ENCODE data around the gene PABPN1L.

- TF ChIP-seq POLR2A (IDR thresholded peaks at IDR 0.05; ENCODE audit: low read length): no peak
- TF ChIP-seq GATA1 (IDR thresholded peaks at IDR 0.05; ENCODE audit: low read depth, low read length): no peak
These were observed 24.1 kb downstream of the PABPN1L start for GRCh38 chr16:88842308-88842756.
